HepG2 (cell line): ENCODE data around the gene CSKMT.

Experiments used
- KLF15 ChIP-seq: sonication (generic); formaldehyde crosslinking; IDR thresholded peaks from 2 replicates; pipeline ENCODE4 v1.8.1; 2023; ENCODE audit warnings: borderline replicate concordance, mild to moderate bottlenecking, inconsistent platforms, missing genetic modification reagents, mixed read lengths
- MLX ChIP-seq: IDR thresholded peaks from 2 replicates; pipeline ENCODE4 v1.6.1; 2016
- NRL ChIP-seq: sonication (generic); formaldehyde crosslinking; IDR thresholded peaks from 2 replicates; pipeline ENCODE4 v1.5.0; 2020; ENCODE audit warnings: missing genetic modification reagents, mild to moderate bottlenecking, moderate library complexity, borderline replicate concordance
- ZNF549 ChIP-seq: sonication (generic); formaldehyde crosslinking; IDR thresholded peaks from 2 replicates; pipeline ENCODE4 v1.5.0; 2020; ENCODE audit warnings: missing genetic modification reagents
- ZSCAN29 ChIP-seq: sonication (generic); formaldehyde crosslinking; conservative IDR thresholded peaks from 2 replicates; pipeline ENCODE4 v1.4.0; 2020; ENCODE audit warnings: mild to moderate bottlenecking, missing genetic modification reagents

- no peak; the same call in 1 of the 2 replicates for TF ChIP-seq ZSCAN29 (CRISPR knock-in tag)
- TF ChIP-seq MLX (CRISPR knock-in tag), result no peak
- no peak for TF ChIP-seq KLF15 (CRISPR knock-in tag)
- TF ChIP-seq ZNF549 (CRISPR knock-in tag), result no peak
- peak; percentile 82; the same call in 1 of the 2 replicates for TF ChIP-seq NRL
These were observed 6.7 kb downstream of the CSKMT start, which contains the start of the genes LBHD1 and UQCC3 for GRCh38 chr11:62671608-62672389.
